GM23248 (cell line): ENCODE data around the gene UNC5A. TPM values are rescaled to one million over a fixed set of nuclear protein-coding genes. Genes with fewer than 3 reads are reported as not detected.

Source experiments
- DNase-seq: peaks from one replicate; pipeline ENCODE4 v3.0.0-alpha.2; 2015
- H2AFZ ChIP-seq: fragments of 200-600 bp; sonication (generic); 2 replicates; pipeline ENCODE4 v1.6.1; 2016; ENCODE audit warnings: antibody characterized with exemption
- H3F3A ChIP-seq: fragments of 200-600 bp; sonication (generic); 2 replicates; pipeline ENCODE4 v1.6.1; 2016; ENCODE audit warnings: mild to moderate bottlenecking, antibody characterized with exemption, mixed run types; ENCODE audit not compliant: insufficient read depth
- H3K27ac ChIP-seq: fragments of 200-600 bp; sonication (generic); 2 replicates; pipeline ENCODE4 v1.5.1; 2016; ENCODE audit warnings: mild to moderate bottlenecking
- H3K27me3 ChIP-seq: fragments of 200-600 bp; sonication (generic); replicated peaks from 2 replicates; pipeline ENCODE4 v1.6.1; 2016; ENCODE audit warnings: mild to moderate bottlenecking; ENCODE audit not compliant: insufficient read depth
- H3K36me3 ChIP-seq: fragments of 200-600 bp; sonication (generic); 2 replicates; pipeline ENCODE4 v1.6.1; 2016; ENCODE audit warnings: low read depth, mild to moderate bottlenecking
- H3K4me1 ChIP-seq: fragments of 200-600 bp; sonication (generic); 2 replicates; pipeline ENCODE4 v1.6.1; 2016; ENCODE audit warnings: mild to moderate bottlenecking; ENCODE audit not compliant: insufficient read depth
- H3K4me2 ChIP-seq: fragments of 200-600 bp; sonication (generic); one replicate; pipeline ENCODE4 v1.6.1; 2016; ENCODE audit warnings: mild to moderate bottlenecking; ENCODE audit not compliant: unreplicated experiment
- H3K4me3 ChIP-seq: fragments of 200-600 bp; sonication (generic); 2 replicates; pipeline ENCODE4 v1.5.1; 2016; ENCODE audit warnings: mild to moderate bottlenecking
- H3K79me2 ChIP-seq: fragments of 200-600 bp; sonication (generic); 2 replicates; pipeline ENCODE4 v1.6.1; 2016; ENCODE audit warnings: mild to moderate bottlenecking; ENCODE audit not compliant: insufficient read depth
- H3K9ac ChIP-seq: fragments of 200-600 bp; sonication (generic); 2 replicates; pipeline ENCODE4 v1.6.1; 2016; ENCODE audit warnings: mild to moderate bottlenecking
- H3K9me2 ChIP-seq: fragments of 200-600 bp; sonication (generic); 2 replicates; pipeline ENCODE4 v1.6.1; 2016; ENCODE audit warnings: mixed run types, mild to moderate bottlenecking, moderate library complexity; ENCODE audit not compliant: insufficient read depth
- H3K9me3 ChIP-seq: fragments of 200-600 bp; sonication (generic); one replicate; pipeline ENCODE4 v1.6.1; 2017; ENCODE audit warnings: low read depth
- H4K20me1 ChIP-seq: fragments of 200-600 bp; sonication (generic); 2 replicates; pipeline ENCODE4 v1.6.0; 2016; ENCODE audit not compliant: insufficient read depth
- EZH2 ChIP-seq: fragments of 200-600 bp; sonication (generic); IDR thresholded peaks from 2 replicates; pipeline ENCODE4 v1.6.1; 2018; ENCODE audit warnings: antibody characterized with exemption, mild to moderate bottlenecking; ENCODE audit not compliant: insufficient read depth, poor library complexity, severe bottlenecking
- EZH2phosphoT487 ChIP-seq: fragments of 200-600 bp; sonication (generic); IDR thresholded peaks from 2 replicates; pipeline ENCODE4 v1.6.1; 2018; ENCODE audit warnings: antibody characterized with exemption, moderate library complexity, mild to moderate bottlenecking, low read depth; ENCODE audit not compliant: insufficient read depth
- WGBS, 2 experiments: methylation state at CpG; one replicate each; pipeline ENCODE4 v1.1.6; 2015 to 2017; ENCODE audit warnings: low lambda C conversion rate in 2 of 2, low coverage in 1 of 2; ENCODE audit errors: missing lambda C conversion rate in 2 of 2; 5-methylcytosine and 5-hydroxymethylcytosine counted together
- in situ Hi-C: fragments of 300-500 bp; cut with MboI; formaldehyde crosslinking; loops from 2 replicates; pipeline ENCODE4 v1.15.0; 2020
- polyA plus RNA-seq: library from polyadenylated mRNA; unstranded; fragments of >200 nt; fragmentation: Nextera tagmentation; extraction: Ambion mirVana; gene quantifications from 2 replicates; pipeline ENCODE4 v1.2.1, GENCODE V29; 2016
- total RNA-seq: library from RNA; depleted of rRNA; stranded (reverse); fragments of >200 nt; shearing (Covaris generic); gene quantifications from 2 replicates; pipeline ENCODE4 v1.2.3, GENCODE V29; 2014

The UNC5A gene
- total and polyA plus RNA-seq, 2 experiments from 2014 or later, result not detected

DNA sequence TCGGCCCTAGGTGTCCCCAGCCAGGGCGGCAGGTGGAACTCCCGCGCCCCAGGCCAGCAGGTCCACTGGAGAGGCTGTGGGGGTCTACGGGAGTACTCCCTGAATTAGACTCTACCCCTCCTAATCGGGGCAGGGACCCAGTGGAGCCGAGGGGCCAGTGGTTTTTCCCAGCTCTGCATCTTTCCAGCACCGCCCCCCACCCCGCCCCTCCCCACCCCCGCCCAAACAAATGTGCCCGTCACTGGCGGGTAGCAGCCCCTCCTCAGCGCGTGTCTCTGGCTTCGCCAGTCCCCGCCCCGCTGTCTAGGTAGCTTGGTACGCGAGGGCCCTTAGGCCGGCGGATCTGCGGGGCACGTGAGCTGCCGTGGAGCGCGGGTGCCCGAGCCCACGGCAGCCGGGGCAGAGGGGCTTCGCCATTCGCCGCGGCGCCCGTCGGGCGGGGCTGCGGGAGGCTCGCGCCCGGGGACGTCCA lies 7.0 kb downstream of the UNC5A start:
- peaks cover 27% of the 10 kb centered on the region for H3K27me3 ChIP-seq
- H3K4me2 ChIP-seq, result peak overlapping the region; percentile 30
- peak overlapping the region; percentile 58 for H3K4me3 ChIP-seq

DNA sequence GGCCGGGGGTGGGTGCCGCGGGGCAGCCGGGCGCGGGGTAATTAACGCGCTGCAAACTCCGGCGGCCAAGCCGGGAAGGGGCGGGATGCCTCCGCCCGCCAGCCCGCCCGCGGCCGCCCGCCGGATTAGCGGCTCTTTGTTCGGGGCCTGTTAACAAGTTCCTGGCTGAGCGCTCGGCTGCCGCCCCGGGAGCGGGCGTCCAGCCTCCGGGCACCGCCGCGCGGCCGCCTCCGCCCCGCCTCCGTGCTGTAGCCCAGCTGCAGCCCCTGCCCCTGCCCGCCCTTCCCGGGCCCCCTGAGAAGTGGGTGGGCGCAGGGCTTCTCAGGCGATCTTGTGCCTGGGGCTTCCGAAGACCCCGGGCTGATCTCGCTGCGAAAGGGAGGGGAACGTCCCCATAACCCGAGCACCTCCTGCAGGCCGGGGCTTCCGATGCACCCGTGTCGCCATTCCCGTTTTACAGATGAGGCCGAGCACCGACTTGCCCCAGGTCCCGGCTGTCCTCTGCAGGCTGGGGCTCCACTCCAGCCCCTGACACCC lies 7.5 kb downstream of the UNC5A start:
- Histone ChIP-seq H3K27me3 (peaks cover 27% of the 10 kb centered on the region), H3K79me2 (no peaks in the 10 kb centered on the region), H3K36me3 (no peaks in the 10 kb centered on the region), H3K9ac (no peak overlapping the region), H2AFZ (no peak overlapping the region), H3K9me2 (no peaks in the 10 kb centered on the region), H3F3A (no peaks in the 10 kb centered on the region), H3K4me2 (peak overlapping the region; percentile 30), H3K27ac (no peak overlapping the region), H4K20me1 (no peaks in the 10 kb centered on the region), H3K4me3 (peak overlapping the region; percentile 58), H3K9me3 (no peaks in the 10 kb centered on the region), H3K4me1 (no peaks in the 10 kb centered on the region)
- in situ Hi-C loops, result no loop called here
- peak; percentile 49 for DNase-seq
- TF ChIP-seq EZH2, result peak; percentile 88
- TF ChIP-seq EZH2phosphoT487, result peak; percentile 81; the same call in 1 of the 2 replicates
- 2 to 6% methylated on average over 20 to 22 of the region's 55 CpGs for WGBS, 2 experiments

More for the DNA sequence above, 7.0 kb downstream of the UNC5A start:
- Histone ChIP-seq H3K9me3 (no peaks in the 10 kb centered on the region), H3K4me1 (no peaks in the 10 kb centered on the region), H3K9me2 (no peaks in the 10 kb centered on the region), H4K20me1 (no peaks in the 10 kb centered on the region), H3K9ac (no peak overlapping the region), H3K79me2 (no peaks in the 10 kb centered on the region), H3F3A (no peaks in the 10 kb centered on the region), H3K27ac (no peak overlapping the region), H2AFZ (no peak overlapping the region), H3K36me3 (no peaks in the 10 kb centered on the region)
- no peak for DNase-seq
- TF ChIP-seq EZH2phosphoT487 (no peak), EZH2 (no peak)
- in situ Hi-C loops, result no loop called here
- 1 to 2% methylated on average over 24 to 34 of the region's 42 CpGs for WGBS, 2 experiments

DNA sequence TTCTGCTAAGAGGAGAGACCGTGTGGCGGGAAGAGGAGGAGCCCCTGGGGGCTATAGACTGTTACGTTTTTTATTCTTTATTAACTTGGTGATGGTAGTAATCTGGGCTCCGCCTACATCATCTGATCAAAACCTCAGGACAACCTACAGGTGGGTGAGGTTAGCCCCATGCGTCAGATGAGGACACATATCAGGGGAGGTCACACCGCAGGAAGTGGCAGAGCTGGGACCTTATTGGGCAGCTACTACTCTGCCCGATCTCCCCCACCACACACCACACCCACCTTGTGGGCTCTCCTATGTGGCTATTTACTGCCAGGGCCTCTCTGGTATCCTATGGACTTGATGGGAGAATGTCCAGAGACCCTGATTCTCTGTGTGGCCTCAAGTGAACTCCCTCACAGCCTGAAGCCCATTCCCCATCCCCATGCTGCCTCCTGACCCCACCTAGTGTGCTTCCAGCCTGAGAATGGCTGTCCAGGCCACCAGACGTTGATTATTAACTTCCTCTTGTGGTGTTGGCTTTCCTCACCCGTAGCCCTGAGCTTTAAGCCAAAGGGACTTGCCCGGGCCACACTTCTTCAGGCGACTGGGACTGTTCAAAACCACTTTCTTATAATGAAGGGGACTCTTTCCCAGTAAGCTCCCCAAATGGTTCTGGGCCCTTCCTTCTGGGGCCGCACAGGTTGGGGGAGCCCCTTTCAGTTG lies 8.2 kb downstream of the UNC5A start:
- 28 to 29% methylated on average over 12 of the region's 12 CpGs for WGBS, 2 experiments
- H3K9ac ChIP-seq, result no peak overlapping the region
- peaks cover 27% of the 10 kb centered on the region for H3K27me3 ChIP-seq
- no peak overlapping the region for H3K4me2 ChIP-seq
- H3K9me3 ChIP-seq, result no peaks in the 10 kb centered on the region
- no peak for DNase-seq
- H3K79me2 ChIP-seq, result no peaks in the 10 kb centered on the region
- H3K4me1 ChIP-seq, result no peaks in the 10 kb centered on the region
- no peaks in the 10 kb centered on the region for H3K9me2 ChIP-seq
- in situ Hi-C loops, result no loop called here
- H3K27ac ChIP-seq, result no peak overlapping the region
- H4K20me1 ChIP-seq, result no peaks in the 10 kb centered on the region
- no peaks in the 10 kb centered on the region for H3F3A ChIP-seq
- TF ChIP-seq EZH2 (peak; percentile 10), EZH2phosphoT487 (no peak)
- peak overlapping the region; percentile 58; the same call in 1 of the 2 replicates for H3K4me3 ChIP-seq
- no peaks in the 10 kb centered on the region for H3K36me3 ChIP-seq
- H2AFZ ChIP-seq, result no peak overlapping the region

DNA sequence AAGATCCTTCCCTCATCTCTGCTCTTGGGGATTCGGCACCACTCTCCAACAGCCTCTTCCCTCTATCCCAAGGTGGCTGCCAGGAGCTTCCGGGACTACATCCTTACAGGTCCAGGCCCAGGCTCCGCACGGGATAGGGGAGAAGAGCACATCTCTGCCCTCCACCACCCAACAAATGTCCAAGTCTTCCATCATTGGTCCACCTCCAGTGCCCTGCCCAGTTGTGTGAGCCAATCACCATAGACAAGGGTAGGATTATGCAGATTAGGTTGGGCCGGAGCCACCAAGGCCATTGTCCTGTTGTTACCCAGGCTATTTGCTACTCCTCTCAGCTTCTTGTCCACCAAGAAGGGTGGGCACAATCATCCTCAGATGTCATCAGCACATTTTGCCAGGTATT lies 9.1 kb downstream of the UNC5A start:
- TF ChIP-seq EZH2, result no peak
- TF ChIP-seq EZH2phosphoT487, result no peak
- 55 to 65% methylated on average over 5 of the region's 5 CpGs for WGBS, 2 experiments
- Histone ChIP-seq H3K9me2 (no peaks in the 10 kb centered on the region), H3K27ac (no peak overlapping the region), H3K79me2 (no peaks in the 10 kb centered on the region), H3K36me3 (no peaks in the 10 kb centered on the region), H3K4me2 (no peak overlapping the region), H3K27me3 (peaks cover 30% of the 10 kb centered on the region), H3K4me3 (no peak overlapping the region), H3K9ac (no peak overlapping the region), H3K4me1 (no peaks in the 10 kb centered on the region), H4K20me1 (no peaks in the 10 kb centered on the region), H3K9me3 (no peaks in the 10 kb centered on the region), H2AFZ (no peak overlapping the region), H3F3A (no peaks in the 10 kb centered on the region)
- DNase-seq, result no peak
- in situ Hi-C loops, result no loop called here
